OCI-LY7 (cell line): ENCODE data around the gene UBXN11. TPM values are rescaled to one million over a fixed set of nuclear protein-coding genes. Genes with fewer than 3 reads are reported as not detected.

Experiments used
- BruUV-seq: library from RNA; stranded (reverse); fragments of 400-500 nt; replicated peaks from 2 replicates; lab custom pipeline; 2021; lab: Mats Ljungman, UMichigan
- CTCF ChIA-PET: fragments of 300-600 bp; sonication (Branson Sonifier 250); formaldehyde crosslinking; loops from one replicate; lab custom pipeline; 2022; ENCODE audit warnings: antibody characterized with exemption; ENCODE audit not compliant: unreplicated experiment; lab: Charles Lee
- POLR2A ChIA-PET: fragments of 300-600 bp; sonication (Branson Sonifier 250); formaldehyde crosslinking; loops from one replicate; lab custom pipeline; 2022; ENCODE audit warnings: antibody characterized with exemption; lab: Charles Lee
- DNase-seq: peaks from one replicate; pipeline ENCODE4 v3.0.0-alpha.2; 2015; ENCODE audit warnings: low spot score
- H2AFZ ChIP-seq: fragments of 200-600 bp; sonication (generic), shearing (Covaris generic); 2 replicates; pipeline ENCODE4 v1.6.1; 2014; ENCODE audit warnings: mild to moderate bottlenecking, antibody characterized with exemption, low read length, moderate library complexity
- H3K27ac ChIP-seq: fragments of 200-600 bp; sonication (generic); 2 replicates; pipeline ENCODE4 v1.5.1; 2014; ENCODE audit warnings: mixed run types, low read depth, mild to moderate bottlenecking, moderate library complexity, low read length, inconsistent platforms; ENCODE audit not compliant: poor library complexity, severe bottlenecking
- H3K36me3 ChIP-seq: fragments of 200-600 bp; sonication (generic); 2 replicates; pipeline ENCODE4 v1.6.1; 2014; ENCODE audit warnings: mild to moderate bottlenecking, antibody characterized with exemption, low read length, moderate library complexity, mixed read lengths; ENCODE audit not compliant: insufficient read depth
- H3K4me1 ChIP-seq: fragments of 200-600 bp; sonication (generic); 2 replicates; pipeline ENCODE4 v1.5.1; 2014; ENCODE audit warnings: mild to moderate bottlenecking, low read length; ENCODE audit not compliant: insufficient read depth, poor library complexity, severe bottlenecking
- H3K4me2 ChIP-seq: fragments of 200-600 bp; sonication (generic); 2 replicates; pipeline ENCODE4 v1.6.1; 2014; ENCODE audit warnings: mild to moderate bottlenecking, low read length
- H3K4me3 ChIP-seq: fragments of 200-600 bp; sonication (generic); 2 replicates; pipeline ENCODE4 v1.5.1; 2014; ENCODE audit warnings: mild to moderate bottlenecking, low read depth, low read length; ENCODE audit not compliant: poor library complexity, severe bottlenecking
- H3K79me2 ChIP-seq: fragments of 200-600 bp; sonication (generic); 2 replicates; pipeline ENCODE4 v1.6.1; 2016; ENCODE audit warnings: low read depth, mild to moderate bottlenecking, low read length, moderate library complexity, mixed read lengths; ENCODE audit not compliant: insufficient read depth
- H3K9me2 ChIP-seq: fragments of 200-600 bp; sonication (generic); 2 replicates; pipeline ENCODE4 v1.6.1; 2016; ENCODE audit warnings: mild to moderate bottlenecking, low read length, mixed read lengths; ENCODE audit not compliant: insufficient read depth
- H3K9me3 ChIP-seq: fragments of 200-600 bp; sonication (generic); 2 replicates; pipeline ENCODE4 v1.6.1; 2014; ENCODE audit warnings: mild to moderate bottlenecking, mixed run types, low read length, mixed read lengths
- H4K20me1 ChIP-seq: fragments of 200-600 bp; sonication (generic); 2 replicates; pipeline ENCODE4 v1.6.1; 2014; ENCODE audit warnings: mild to moderate bottlenecking, antibody characterized with exemption, low read length, moderate library complexity, mixed read lengths; ENCODE audit not compliant: insufficient read depth
- CTCF ChIP-seq: fragments of 200-600 bp; sonication (generic); conservative IDR thresholded peaks from 2 replicates; pipeline ENCODE4 v1.5.1; 2014; ENCODE audit warnings: mild to moderate bottlenecking, antibody characterized with exemption, low read length, moderate library complexity, mixed read lengths
- EZH2phosphoT487 ChIP-seq: fragments of 200-600 bp; sonication (generic); IDR thresholded peaks from 2 replicates; pipeline ENCODE4 v1.6.1; 2018; ENCODE audit warnings: low read depth, borderline replicate concordance, mild to moderate bottlenecking, mixed run types, antibody characterized with exemption, low read length, moderate library complexity, mixed read lengths
- intact Hi-C: fragments of 100-400 bp; cut with micrococcal nuclease; formaldehyde crosslinking; loops from one replicate; pipeline ENCODE4 v1.10.0; 2022; ENCODE audit not compliant: unreplicated experiment
- total RNA-seq, 2 experiments: library from RNA; depleted of rRNA in 1 of 2; stranded (reverse); fragments of >200 nt in 1 of 2; shearing (Covaris generic) in 1 of 2; gene quantifications; 2 replicates each; pipeline ENCODE4 v1.2.3, GENCODE V29; 2014 to 2022

Gene UBXN11
- total RNA-seq, 2 experiments from 2014 or later: 75.8 to 111 TPM

DNA sequence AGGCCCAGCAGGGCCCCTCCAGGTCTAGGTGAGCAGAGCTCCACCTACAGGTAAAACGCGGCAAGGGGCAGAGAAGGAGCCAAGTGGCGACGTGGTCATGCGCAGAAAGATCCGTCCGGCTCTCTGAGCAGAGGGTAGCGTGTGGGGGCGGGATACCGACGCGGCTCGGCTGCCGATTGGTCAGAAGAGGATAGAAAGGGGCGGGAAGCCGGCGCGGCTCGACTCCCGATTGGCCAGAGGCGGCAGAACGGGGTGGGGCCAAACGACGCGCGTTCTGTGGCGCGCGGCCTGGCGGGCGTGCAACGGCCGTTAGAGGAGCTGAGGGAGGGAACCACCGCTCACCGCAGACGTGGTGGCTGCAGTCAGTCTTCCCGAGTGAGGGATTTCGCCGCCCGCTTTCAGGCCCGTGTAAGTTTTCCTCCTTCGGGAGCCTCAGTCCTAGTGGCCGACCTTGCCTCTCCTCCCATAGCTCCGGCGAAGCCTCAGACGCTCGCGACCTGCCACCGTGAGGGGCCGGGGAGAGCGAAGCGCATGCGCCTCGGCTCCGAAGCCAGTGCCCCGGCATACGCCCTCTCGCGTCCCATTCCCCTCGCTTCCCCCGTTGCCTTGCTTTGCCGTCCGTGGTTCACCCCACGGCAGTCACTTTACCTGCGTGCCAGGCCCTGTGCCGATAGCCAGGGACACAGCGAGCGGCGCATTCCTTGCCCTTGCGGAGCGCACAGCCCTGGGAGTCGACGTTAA lies 72.4 kb downstream of the UBXN11 start, which contains the start of gene CEP85:
TSS of gene CEP85 (plus strand) at position 298 of the 741 bp plus-strand sequence. CDS start 5,584 bp downstream, outside the sequence.
- intact Hi-C loops: loop anchor here (1.0 to 2.0 kb wide), 2 partner anchors 65 to 123 kb away; partner anchors contain the start of genes PDIK1L and ZNF593
- H2AFZ ChIP-seq: peak within 1 kb of the TSS; percentile 92
- H3K4me2 ChIP-seq: peak within 1 kb of the TSS; percentile 82
- peaks cover 34% of the 10 kb centered on the region for H3K4me1 ChIP-seq
- TF ChIP-seq EZH2phosphoT487 (no peak), CTCF (peak; percentile 87)
- H4K20me1 ChIP-seq: no peaks in the 10 kb centered on the region
- POLR2A ChIA-PET: interaction anchor here (0.5 to 1.5 kb wide), 7 partner anchors 11 to 214 kb away, joined by 3 to 5 read pairs (median 3); partner anchors contain the start of genes DHDDS and ZNF593
- peak; percentile 98 for DNase-seq
- H3K9me3 ChIP-seq: peaks cover 11% of the 10 kb centered on the region; the same call in 1 of the 2 replicates
- BruUV-seq: no TSS peak
- peaks cover 48% of the 10 kb centered on the region for H3K79me2 ChIP-seq
- H3K9me2 ChIP-seq: no peaks in the 10 kb centered on the region
- H3K4me3 ChIP-seq: peak within 1 kb of the TSS; percentile 86
- H3K27ac ChIP-seq: peak within 1 kb of the TSS; percentile 67
- peaks cover 33% of the 10 kb centered on the region for H3K36me3 ChIP-seq
- CTCF ChIA-PET: interaction anchor here (0.7 to 1.4 kb wide), 2 partner anchors 21 to 304 kb away, joined by 3 read pairs; no protein-coding TSS in a partner anchor

Other genes starting within 250 kb of the UBXN11 start
- gene TRIM63, start 239.0 kb downstream of the UBXN11 start, total RNA-seq (2014; rRNA removed; shearing (Covaris generic)): not detected in 2 replicates
- gene TRIM63, start 239.0 kb downstream of the UBXN11 start, total RNA-seq (2022): not detected in 2 replicates
- gene PDIK1L, start 194.8 kb downstream of the UBXN11 start, total RNA-seq (2014; rRNA removed; shearing (Covaris generic)): 10.4 and 12.9 TPM in 2 replicates
- 17.2 and 21.3 TPM in 2 replicates for gene PDIK1L, start 194.8 kb downstream of the UBXN11 start, total RNA-seq (2022)
- gene FAM110D, start 147.6 kb downstream of the UBXN11 start, total RNA-seq (2014; rRNA removed; shearing (Covaris generic)): not detected in 2 replicates
- gene FAM110D, start 147.6 kb downstream of the UBXN11 start, total RNA-seq (2022): 0.11 TPM in 1 of 2 replicates, not detected in the other
- not detected in 2 replicates for gene C1orf232, start 137.7 kb downstream of the UBXN11 start, total RNA-seq (2014; rRNA removed; shearing (Covaris generic))
- not detected in 2 replicates for gene C1orf232, start 137.7 kb downstream of the UBXN11 start, total RNA-seq (2022)
- 60.0 and 63.6 TPM in 2 replicates for gene ZNF593, start 136.7 kb downstream of the UBXN11 start, total RNA-seq (2014; rRNA removed; shearing (Covaris generic))
- 33.0 and 42.8 TPM in 2 replicates for gene ZNF593, start 136.7 kb downstream of the UBXN11 start, total RNA-seq (2022)
- not detected in 2 replicates for gene ZNF593OS, start 134.8 kb downstream of the UBXN11 start, total RNA-seq (2014; rRNA removed; shearing (Covaris generic))
- gene ZNF593OS, start 134.8 kb downstream of the UBXN11 start, total RNA-seq (2022): not detected in 2 replicates
- gene CNKSR1, start 129.1 kb downstream of the UBXN11 start, total RNA-seq (2014; rRNA removed; shearing (Covaris generic)): 0.77 and 2.5 TPM in 2 replicates
- 2.5 and 2.7 TPM in 2 replicates for gene CNKSR1, start 129.1 kb downstream of the UBXN11 start, total RNA-seq (2022)
- not detected in 2 replicates for gene CATSPER4, start 116.0 kb downstream of the UBXN11 start, total RNA-seq (2014; rRNA removed; shearing (Covaris generic))
- gene CATSPER4, start 116.0 kb downstream of the UBXN11 start, total RNA-seq (2022): not detected in 2 replicates
- 46.4 and 55.2 TPM in 2 replicates for gene CEP85, start 72.4 kb downstream of the UBXN11 start, total RNA-seq (2014; rRNA removed; shearing (Covaris generic))
- gene CEP85, start 72.4 kb downstream of the UBXN11 start, total RNA-seq (2022): 47.1 and 53.6 TPM in 2 replicates
- gene SH3BGRL3, start 26.6 kb downstream of the UBXN11 start, total RNA-seq (2014; rRNA removed; shearing (Covaris generic)): 18.6 and 25.3 TPM in 2 replicates
- gene SH3BGRL3, start 26.6 kb downstream of the UBXN11 start, total RNA-seq (2022): 58.6 and 60.9 TPM in 2 replicates
- 409 and 470 TPM in 2 replicates for gene CD52, start 11.3 kb upstream of the UBXN11 start, total RNA-seq (2014; rRNA removed; shearing (Covaris generic))
- 677 and 769 TPM in 2 replicates for gene CD52, start 11.3 kb upstream of the UBXN11 start, total RNA-seq (2022)
- 1.3 and 4.4 TPM in 2 replicates for gene CRYBG2, start 47.5 kb upstream of the UBXN11 start, total RNA-seq (2014; rRNA removed; shearing (Covaris generic))
- 3.0 and 5.5 TPM in 2 replicates for gene CRYBG2, start 47.5 kb upstream of the UBXN11 start, total RNA-seq (2022)
- not detected in 2 replicates for gene ZNF683, start 66.1 kb upstream of the UBXN11 start, total RNA-seq (2014; rRNA removed; shearing (Covaris generic))
- gene ZNF683, start 66.1 kb upstream of the UBXN11 start, total RNA-seq (2022): not detected in 2 replicates
- not detected in 2 replicates for gene LIN28A, start 104.2 kb upstream of the UBXN11 start, total RNA-seq (2014; rRNA removed; shearing (Covaris generic))
- gene LIN28A, start 104.2 kb upstream of the UBXN11 start, total RNA-seq (2022): not detected in 2 replicates
- 33.2 and 39.0 TPM in 2 replicates for gene DHDDS, start 125.7 kb upstream of the UBXN11 start, total RNA-seq (2014; rRNA removed; shearing (Covaris generic))
- gene DHDDS, start 125.7 kb upstream of the UBXN11 start, total RNA-seq (2022): 43.4 and 45.1 TPM in 2 replicates
- gene HMGN2, start 165.8 kb upstream of the UBXN11 start, total RNA-seq (2014; rRNA removed; shearing (Covaris generic)): 649 and 817 TPM in 2 replicates
- 990 and 1,017 TPM in 2 replicates for gene HMGN2, start 165.8 kb upstream of the UBXN11 start, total RNA-seq (2022)
- 54.1 and 72.2 TPM in 2 replicates for gene RPS6KA1, start 223.1 kb upstream of the UBXN11 start, total RNA-seq (2014; rRNA removed; shearing (Covaris generic))
- gene RPS6KA1, start 223.1 kb upstream of the UBXN11 start, total RNA-seq (2022): 83.3 and 91.0 TPM in 2 replicates